Ectodermal cell (in vitro differentiated cells): Measurements from ENCODE around the gene ANKLE1.

Experiments used
- H3K27ac ChIP-seq: 2 replicates; pipeline ENCODE4 v1.7.0; 2013; ENCODE audit warnings: mild to moderate bottlenecking, low read depth, low read length; ENCODE audit not compliant: insufficient read depth, poor library complexity, severe bottlenecking
- H3K27me3 ChIP-seq: 2 replicates; pipeline ENCODE4 v1.7.0; 2013; ENCODE audit warnings: mild to moderate bottlenecking, low read length; ENCODE audit not compliant: insufficient read depth, control insufficient read depth, poor library complexity, severe bottlenecking
- H3K36me3 ChIP-seq: one replicate; pipeline ENCODE4 v1.7.0; 2013; ENCODE audit warnings: low read length; ENCODE audit not compliant: control insufficient read depth, insufficient read depth
- H3K4me1 ChIP-seq: one replicate; pipeline ENCODE4 v1.7.0; 2013; ENCODE audit warnings: low read length; ENCODE audit not compliant: control insufficient read depth, insufficient read depth
- H3K4me3 ChIP-seq: 2 replicates; pipeline ENCODE4 v1.7.0; 2013; ENCODE audit warnings: low read depth, low read length, control low read depth; ENCODE audit not compliant: insufficient read depth
- H3K9me3 ChIP-seq: 2 replicates; pipeline ENCODE4 v1.7.0; 2013; ENCODE audit warnings: mild to moderate bottlenecking, low read length, moderate library complexity; ENCODE audit not compliant: control insufficient read depth
- WGBS, 2 experiments: methylation state at CpG; one replicate each; pipeline ENCODE4 v1.1.7; 2013; ENCODE audit warnings: missing lambda C conversion rate in 2 of 2; 5-methylcytosine and 5-hydroxymethylcytosine counted together

The ANKLE1 gene

DNA sequence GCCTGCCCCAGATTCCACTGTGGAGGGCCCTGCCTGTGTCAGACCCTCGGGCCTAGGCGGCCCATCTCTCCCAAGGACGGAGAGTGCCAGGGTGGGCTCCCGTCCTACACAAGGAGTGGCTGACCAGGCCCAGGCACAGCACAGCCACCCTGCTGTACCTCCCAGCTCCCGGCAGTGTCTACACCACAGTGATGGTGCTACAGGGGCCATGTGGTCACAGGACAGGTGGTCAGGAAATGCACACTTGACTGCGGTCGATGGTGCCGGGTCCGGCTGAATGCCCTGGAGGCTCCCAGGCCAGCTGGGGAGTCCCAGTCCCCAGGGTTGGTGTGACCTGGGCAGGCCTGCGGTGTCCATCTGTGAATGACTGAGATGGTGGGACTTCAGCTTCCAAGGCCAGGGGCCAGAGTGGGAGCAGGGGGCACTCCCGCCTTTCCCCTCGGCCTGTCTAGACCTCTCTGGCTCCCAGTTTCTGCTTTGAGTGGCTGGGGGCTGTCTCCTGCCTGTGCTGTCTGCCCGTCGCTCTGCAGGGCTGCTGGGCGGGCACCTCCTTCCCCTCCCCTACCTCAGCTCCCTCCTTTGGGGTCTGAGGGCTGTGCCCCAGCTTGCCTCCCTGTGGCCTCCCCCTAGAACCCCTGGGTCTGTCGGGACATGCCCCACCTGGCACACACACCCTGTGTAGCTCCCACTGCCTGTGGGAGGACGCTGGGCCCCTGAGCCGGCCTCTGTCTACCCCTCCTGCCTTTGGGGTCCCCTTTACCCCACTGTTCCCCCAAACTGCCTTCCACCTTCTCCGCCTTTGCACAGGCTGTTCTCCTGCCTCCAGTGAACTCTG, 40.2 kb downstream of the ANKLE1 start:
- Histone ChIP-seq H3K4me1 (peaks cover 4% of the 10 kb centered on the region), H3K36me3 (peaks cover 8% of the 10 kb centered on the region), H3K27ac (peak overlapping the region; percentile 16), H3K9me3 (no peaks in the 10 kb centered on the region), H3K27me3 (no peaks in the 10 kb centered on the region), H3K4me3 (no peak overlapping the region)
- 94% methylated on average over 19 of the region's 19 CpGs for WGBS, 2 experiments

- H3K36me3 ChIP-seq = peaks cover 8% of the 10 kb centered on the region
- H3K27ac ChIP-seq = no peak overlapping the region
- no peaks in the 10 kb centered on the region for H3K27me3 ChIP-seq
- H3K4me1 ChIP-seq = peaks cover 9% of the 10 kb centered on the region
- H3K9me3 ChIP-seq = no peaks in the 10 kb centered on the region
- H3K4me3 ChIP-seq = no peak overlapping the region
- WGBS, 2 experiments = 93% methylated on average over 9 of the region's 10 CpGs
Measured at GRCh38 chr19:17322854-17323253, 41.2 kb downstream of the ANKLE1 start.

DNA sequence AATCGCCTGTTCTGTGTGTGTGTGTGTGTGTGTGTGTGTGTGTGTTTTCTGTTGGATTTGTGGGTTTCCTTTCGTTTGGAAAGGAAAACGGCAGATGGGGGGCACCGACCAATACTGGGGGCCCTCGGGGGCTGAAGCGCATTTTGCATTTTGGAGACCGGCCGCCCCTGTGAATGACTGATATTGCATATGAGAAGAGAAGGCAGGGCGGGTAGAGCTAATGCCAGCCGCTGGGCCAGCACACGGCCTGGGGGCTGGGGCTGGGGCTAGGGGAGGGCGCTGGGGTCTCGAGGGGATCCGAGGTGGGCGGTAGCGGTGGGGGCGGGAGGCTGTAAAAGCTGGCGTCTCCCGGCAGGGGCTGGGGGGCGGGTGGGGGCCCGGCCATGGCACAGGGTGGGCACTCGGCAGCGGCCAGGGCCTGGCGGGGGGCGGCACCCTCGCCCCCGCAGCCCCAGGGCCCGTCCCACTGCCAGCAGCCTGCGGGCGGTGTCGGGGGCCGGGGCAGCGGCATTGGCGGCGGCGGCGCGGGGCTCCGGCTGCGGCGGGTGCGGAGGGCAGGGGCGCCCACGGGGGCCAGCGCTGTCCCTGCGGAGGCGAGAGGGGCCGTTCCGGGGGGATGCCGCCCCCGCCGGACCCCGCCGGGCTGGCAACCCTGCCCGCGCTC, 41.7 kb downstream of the ANKLE1 start:
- 94% methylated on average over 56 of the region's 56 CpGs for WGBS, 2 experiments
- no peaks in the 10 kb centered on the region for H3K27me3 ChIP-seq
- H3K4me3 ChIP-seq = no peak overlapping the region
- H3K9me3 ChIP-seq = no peaks in the 10 kb centered on the region
- H3K4me1 ChIP-seq = peaks cover 9% of the 10 kb centered on the region
- peaks cover 8% of the 10 kb centered on the region for H3K36me3 ChIP-seq
- no peak overlapping the region for H3K27ac ChIP-seq

DNA sequence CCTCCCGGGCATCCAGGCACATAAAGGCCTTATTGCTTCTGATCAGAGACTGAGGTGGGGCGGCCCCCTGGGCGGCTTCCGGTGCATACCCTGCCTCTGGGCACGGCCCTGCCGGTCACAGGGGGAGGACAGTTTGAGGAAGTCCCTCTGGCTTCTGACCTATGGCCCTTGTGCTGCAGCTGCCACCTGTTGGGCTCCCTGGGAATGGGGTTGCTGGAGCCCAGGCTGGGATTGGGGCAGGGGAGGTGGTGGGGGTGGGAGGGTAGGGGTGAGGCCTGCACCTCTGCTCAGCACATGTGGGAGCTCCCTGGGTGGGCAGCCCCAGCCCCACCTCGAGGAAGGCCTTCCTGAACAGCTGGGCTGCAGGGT, 42.2 kb downstream of the ANKLE1 start:
- peaks cover 8% of the 10 kb centered on the region for H3K36me3 ChIP-seq
- no peak overlapping the region for H3K4me3 ChIP-seq
- no peak overlapping the region for H3K27ac ChIP-seq
- peaks cover 4% of the 10 kb centered on the region for H3K27me3 ChIP-seq
- WGBS, 2 experiments = 88 to 97% methylated on average over 7 of the region's 7 CpGs
- H3K9me3 ChIP-seq = no peaks in the 10 kb centered on the region
- peaks cover 9% of the 10 kb centered on the region for H3K4me1 ChIP-seq

DNA sequence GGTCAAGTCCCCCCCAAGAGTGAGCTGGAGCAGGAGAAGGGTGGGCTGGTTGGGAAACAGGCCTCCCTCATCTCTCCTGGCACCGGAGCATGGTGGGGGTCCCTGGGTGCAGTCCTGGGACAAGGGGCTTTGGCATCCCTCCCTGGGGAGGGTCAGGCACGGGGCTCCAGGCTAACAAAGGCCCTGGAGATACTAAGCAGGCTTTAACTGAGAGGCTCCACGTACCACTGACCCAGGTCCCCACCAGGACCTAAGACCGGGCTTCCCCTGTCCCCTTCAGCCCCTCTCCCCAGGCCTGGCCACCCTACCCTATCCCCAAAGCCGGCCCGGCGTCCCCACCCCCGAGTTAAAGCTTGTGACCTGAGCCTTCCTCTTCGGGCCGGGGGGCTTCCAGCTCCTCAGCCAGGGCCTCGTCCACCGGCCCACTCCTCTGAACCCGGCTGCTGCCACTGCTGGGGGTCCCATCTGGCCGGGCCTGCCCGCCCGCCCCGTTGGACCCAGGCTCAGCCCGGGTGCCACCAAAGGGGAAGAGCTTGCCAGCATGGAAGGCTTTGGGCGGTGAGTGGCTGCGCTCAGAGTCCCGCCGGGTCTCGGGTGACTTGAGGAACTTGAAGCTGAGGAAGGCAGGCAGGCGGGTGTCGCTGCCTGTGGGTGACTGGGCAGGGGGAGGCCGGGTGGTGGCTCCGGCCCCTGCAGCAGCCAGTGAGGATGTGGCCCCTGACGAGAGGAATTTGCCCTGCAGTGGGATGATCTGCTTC, 42.8 kb downstream of the ANKLE1 start:
- Histone ChIP-seq H3K36me3 (peaks cover 5% of the 10 kb centered on the region), H3K27me3 (peaks cover 10% of the 10 kb centered on the region), H3K27ac (no peak overlapping the region), H3K4me1 (peaks cover 9% of the 10 kb centered on the region), H3K4me3 (no peak overlapping the region), H3K9me3 (no peaks in the 10 kb centered on the region)
- WGBS, 2 experiments = 95% methylated on average over 28 of the region's 28 CpGs

- no peak overlapping the region for H3K4me3 ChIP-seq
- peaks cover 9% of the 10 kb centered on the region for H3K4me1 ChIP-seq
- peaks cover 4% of the 10 kb centered on the region for H3K36me3 ChIP-seq
- no peak overlapping the region for H3K27ac ChIP-seq
- peaks cover 12% of the 10 kb centered on the region for H3K27me3 ChIP-seq
- 95 to 96% methylated on average over 20 of the region's 20 CpGs for WGBS, 2 experiments
- H3K9me3 ChIP-seq = no peaks in the 10 kb centered on the region
Measured at GRCh38 chr19:17325133-17325532, 43.4 kb downstream of the ANKLE1 start.

- H3K4me3 ChIP-seq = no peak overlapping the region
- peaks cover 4% of the 10 kb centered on the region for H3K36me3 ChIP-seq
- peaks cover 9% of the 10 kb centered on the region for H3K4me1 ChIP-seq
- H3K27ac ChIP-seq = no peak overlapping the region
- H3K27me3 ChIP-seq = peaks cover 12% of the 10 kb centered on the region
- 94 to 97% methylated on average over 17 of the region's 17 CpGs for WGBS, 2 experiments
- H3K9me3 ChIP-seq = no peaks in the 10 kb centered on the region
Measured at GRCh38 chr19:17325881-17326594, 44.3 kb downstream of the ANKLE1 start.

- no peak overlapping the region for H3K27ac ChIP-seq
- peaks cover 12% of the 10 kb centered on the region for H3K27me3 ChIP-seq
- H3K4me3 ChIP-seq = no peak overlapping the region
- peaks cover 4% of the 10 kb centered on the region for H3K36me3 ChIP-seq
- 81 to 83% methylated on average over 11 of the region's 11 CpGs for WGBS, 2 experiments
- H3K4me1 ChIP-seq = peaks cover 9% of the 10 kb centered on the region
- H3K9me3 ChIP-seq = no peaks in the 10 kb centered on the region
Measured at GRCh38 chr19:17326595-17326966, 44.9 kb downstream of the ANKLE1 start.

- Histone ChIP-seq H3K4me3 (peak overlapping the region; percentile 47), H3K27ac (peak overlapping the region; percentile 27), H3K27me3 (peaks cover 12% of the 10 kb centered on the region), H3K9me3 (no peaks in the 10 kb centered on the region), H3K4me1 (peaks cover 9% of the 10 kb centered on the region), H3K36me3 (peaks cover 4% of the 10 kb centered on the region)
- WGBS, 2 experiments = 69 to 70% methylated on average over 27 of the region's 27 CpGs
Measured at GRCh38 chr19:17327068-17327653, 45.5 kb downstream of the ANKLE1 start.
